HG02759 (cell line): ENCODE data around the gene DOCK9.

Experiments
- ATAC-seq: cut with Tn5 transposase; IDR thresholded peaks from one replicate; pipeline ENCODE4 v1.9.1; 2021; ENCODE audit warnings: mild to moderate bottlenecking, moderate library complexity; ENCODE audit not compliant: unreplicated experiment

Gene DOCK9

DNA sequence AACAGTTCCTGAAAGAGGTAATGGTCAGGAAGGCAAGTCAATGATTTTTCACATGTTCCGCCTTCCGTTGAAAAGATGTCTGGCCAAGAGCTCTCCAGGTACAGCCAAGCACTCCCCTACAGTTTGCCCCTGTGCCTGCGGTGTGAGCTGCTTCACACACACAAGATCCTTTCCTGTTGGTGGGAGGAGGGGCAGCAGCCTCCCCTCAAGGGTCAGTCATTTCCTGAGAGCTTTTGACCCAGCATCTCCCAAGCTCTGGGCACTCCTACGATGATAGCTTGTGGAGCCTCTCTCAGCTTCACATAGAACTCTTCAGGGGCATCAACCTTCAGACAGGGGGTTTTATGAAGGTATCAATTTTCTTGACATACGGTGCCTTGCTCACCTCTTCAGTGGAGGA is 86.9 kb downstream of the DOCK9 start:
- no peak for ATAC-seq

DNA sequence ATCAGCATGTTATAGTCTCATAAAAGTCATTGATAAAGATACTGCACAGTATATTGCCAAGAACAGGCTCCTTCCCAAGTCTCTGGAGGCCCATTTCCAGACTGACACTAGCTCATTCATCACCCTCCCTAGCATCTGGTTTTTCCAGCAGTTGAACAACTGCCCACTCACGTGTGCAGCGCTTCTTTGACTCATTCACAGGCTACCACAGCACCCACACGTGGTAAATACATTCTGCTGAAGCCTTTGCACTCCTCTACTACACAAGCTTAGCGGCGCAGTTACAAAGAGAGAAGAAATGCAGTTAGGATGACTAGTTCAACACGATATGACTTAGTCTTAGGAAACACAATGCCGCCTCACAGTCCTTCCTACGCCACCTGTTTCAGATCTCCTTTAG is 87.7 kb downstream of the DOCK9 start:
- no peak for ATAC-seq

DNA sequence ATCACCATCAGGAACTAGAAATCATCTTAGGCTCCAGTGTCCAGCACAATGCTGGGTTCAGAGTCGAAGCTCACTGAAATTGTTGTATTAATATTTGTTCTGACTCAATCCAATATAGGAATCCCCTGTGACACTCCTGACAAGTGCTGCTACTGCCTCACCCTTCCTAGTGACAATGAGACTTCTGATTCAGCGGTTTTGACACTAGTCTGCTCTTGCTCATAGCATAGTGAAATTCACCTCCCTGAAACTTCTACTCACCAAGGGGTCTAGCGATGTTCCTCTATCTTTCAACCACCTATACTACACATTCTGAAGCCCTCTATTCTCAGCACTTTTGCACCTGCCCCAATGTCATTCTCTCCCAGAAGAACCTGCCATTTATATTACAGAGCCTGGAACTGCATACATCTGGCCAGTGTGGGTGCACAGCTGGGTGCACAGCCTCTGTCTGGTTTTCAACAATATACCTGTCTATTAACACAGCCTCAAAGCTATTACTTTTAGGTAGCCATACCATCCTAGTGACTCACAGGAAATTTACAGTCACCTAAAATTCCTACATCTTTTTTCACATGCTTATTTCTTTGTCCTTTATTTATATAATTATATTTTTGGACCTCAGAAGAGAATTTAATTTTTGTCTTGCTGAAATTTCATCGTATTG is 88.3 kb downstream of the DOCK9 start:
- ATAC-seq: no peak

DNA sequence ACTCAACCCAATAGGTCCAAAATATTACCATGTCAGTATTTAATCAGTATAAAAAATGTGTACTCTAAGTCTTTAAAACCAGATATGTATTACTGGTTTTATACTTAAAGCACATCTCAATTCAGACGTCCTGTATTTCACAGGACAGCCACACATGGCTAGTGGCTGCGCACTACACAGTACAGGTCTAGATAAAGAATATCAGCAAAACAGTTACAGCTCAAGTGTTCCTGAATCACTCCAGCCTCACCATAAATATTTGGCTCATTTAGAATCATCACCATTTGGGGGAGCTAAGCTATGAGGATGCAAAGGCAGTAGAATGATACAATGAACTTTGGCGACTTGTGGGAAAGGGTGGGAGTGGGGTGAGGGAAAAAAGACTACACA is 89.0 kb downstream of the DOCK9 start:
- no peak for ATAC-seq

DNA sequence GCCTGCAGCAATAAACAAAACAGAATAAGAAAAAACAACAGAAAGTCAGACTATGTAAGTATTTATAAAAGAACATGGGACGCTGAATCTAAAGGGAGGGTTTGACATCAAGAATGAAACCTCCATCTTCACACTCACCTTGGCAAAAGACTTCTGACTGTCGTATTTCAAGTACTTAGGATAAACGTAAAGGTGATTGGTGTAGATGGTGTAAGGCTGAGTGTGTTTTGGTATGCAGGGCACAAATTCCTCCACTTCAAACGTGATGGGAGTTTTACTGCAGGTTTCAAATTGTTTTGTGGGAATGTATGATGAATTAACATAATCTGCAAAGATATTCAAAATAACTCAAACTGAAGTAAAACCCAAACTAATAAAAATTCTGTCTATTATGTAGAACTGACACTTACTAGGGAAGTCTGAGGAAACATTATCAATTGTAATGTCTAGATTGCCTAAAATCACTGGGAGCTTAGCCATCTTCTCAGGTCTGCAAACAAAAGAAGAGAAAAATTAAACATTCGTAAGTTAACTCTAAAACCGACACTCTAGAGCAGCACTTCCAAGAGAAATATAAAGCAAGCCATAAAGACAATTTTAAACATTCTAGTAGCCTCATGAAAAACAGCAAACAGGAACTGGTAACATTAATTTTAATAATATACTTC is 89.5 kb downstream of the DOCK9 start:
- ATAC-seq: no peak

DNA sequence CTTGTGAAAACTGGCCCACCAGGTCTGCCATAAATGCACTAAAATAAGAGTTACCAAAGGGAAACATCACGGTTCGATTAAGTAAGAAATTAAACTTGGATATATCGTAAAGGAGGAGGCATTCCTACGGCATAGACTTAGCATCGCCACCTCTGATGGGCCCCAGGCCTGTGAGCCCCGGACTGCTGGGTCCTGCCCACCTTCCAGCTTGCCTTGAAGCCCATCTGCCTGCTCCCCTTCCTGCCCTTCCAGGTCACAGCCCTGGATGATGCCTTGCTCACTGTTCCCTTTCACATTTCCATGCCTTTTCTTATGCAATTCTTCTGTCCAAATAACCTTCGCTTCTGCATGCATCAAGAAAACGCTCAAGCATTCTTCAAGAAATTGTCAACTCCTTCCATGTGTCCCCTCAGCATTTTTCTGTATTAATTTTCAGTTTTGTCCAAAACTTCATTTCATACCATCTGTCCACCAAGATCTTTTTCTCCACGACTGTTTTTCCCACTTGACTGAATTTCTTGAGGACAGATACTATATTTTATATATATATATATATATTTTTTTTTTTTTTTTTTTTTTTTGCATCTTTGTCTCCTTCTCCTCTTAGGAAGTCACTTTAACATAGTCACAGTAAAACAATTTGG is 91.2 kb downstream of the DOCK9 start:
- no peak for ATAC-seq

DNA sequence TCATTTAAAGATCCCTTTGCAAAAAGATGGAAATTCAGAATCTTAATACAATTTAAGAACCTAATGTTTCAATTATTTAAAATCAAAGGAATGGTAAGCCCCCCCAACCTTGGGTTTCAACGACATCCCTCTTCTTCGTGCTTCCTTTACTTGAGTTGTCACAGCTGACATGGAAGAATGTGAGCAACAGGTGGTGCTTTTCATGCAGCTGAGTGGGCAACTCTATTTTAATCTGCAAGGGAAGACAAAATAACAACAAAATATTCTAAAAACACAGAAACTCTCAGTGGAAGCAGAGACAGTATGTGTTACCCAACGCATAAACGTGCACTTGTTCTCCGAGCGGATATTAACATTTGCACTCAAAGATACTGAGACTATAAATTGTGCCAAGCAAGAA is 92.3 kb downstream of the DOCK9 start:
- ATAC-seq: no peak

DNA sequence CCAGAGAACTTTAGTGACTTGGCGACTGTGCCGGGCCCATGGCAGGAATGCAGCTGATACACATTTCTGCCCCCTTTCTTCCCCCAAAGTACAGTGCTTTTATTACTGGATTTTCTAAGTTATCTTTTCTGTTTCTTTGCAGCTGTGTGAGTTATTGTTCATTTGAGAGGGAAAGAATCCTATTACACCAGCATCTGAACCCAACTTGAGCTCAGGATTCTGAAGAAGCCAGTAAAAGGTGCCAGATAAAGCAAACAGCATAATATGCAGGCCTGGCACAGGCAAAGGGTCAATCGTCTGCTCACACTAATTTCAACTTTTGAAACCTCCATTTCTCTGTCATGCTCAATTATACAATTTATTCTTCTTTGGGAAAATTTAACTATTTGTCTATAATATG is 93.9 kb downstream of the DOCK9 start:
- ATAC-seq: no peak

DNA sequence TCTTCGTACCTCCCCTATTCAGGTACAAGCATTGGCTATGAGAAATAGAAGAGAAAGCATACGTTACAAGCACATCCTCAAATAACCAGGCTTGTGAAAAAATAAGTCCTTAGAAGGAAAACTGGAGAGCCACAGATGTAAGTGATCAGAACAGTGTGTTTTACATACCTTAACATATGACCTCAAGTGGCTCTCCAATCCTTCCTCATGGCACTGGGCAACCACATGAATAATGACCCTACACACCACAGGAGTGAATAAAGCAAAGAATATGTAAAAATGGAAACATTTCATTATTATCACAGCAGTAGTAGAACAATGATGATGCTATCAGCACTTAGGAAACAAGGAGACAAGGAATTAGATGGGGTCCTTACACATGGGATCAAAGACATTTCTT is 96.5 kb downstream of the DOCK9 start:
- no peak for ATAC-seq

DNA sequence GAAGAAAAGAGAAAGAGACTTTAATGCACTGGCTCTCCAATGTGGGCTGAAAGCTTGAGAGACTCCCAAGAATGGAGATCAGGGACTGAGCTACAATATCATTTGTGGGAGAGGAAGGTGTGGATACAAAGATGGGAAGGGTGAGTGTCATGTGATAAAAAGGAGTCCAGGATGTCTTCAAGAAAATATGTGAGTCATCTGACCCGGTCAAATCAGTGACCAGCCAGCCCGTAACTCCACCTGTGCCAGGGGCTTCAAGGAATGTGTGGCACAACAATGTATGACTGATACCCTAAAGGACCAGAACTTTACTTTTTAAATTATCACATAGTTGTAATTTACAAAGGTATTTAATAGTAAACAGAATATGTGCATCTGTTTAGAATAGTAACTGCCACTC is 97.2 kb downstream of the DOCK9 start:
- ATAC-seq: no peak

DNA sequence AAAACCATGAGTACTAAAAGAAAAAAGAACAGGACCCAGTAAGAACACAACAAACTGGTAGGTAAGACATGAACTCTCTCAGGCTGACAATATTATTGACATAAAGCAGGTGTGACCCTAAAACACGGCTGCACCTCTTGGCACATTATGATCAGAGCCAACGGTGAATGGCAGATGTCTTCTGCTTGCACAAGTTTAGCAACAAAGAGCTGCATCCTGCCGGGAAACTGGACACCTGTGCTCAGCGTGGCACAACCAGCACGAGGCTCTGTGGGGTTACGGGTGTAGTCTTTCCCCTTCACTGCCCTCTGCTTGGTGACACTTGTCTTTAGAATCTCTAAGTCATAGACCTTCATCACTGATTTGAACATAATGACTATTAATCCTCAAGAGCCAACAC is 97.9 kb downstream of the DOCK9 start:
- no peak for ATAC-seq

DNA sequence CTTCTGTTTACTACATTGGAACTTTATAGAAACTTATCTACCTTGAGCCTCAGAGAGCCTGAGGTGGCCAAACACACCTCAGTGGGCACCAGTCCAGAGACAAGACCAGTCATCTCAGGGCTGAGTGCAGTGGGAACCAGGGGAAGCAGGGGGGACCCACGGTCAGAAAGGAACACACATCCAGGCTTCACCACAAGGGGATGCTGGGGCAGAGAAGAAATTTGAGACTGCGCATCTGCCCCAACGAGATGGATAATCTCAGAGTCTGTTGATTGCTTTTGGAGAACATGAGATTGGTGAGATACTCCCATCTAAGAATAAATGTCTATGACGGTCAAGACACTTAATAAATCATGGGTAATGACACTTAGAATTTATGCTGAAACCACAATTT is 98.7 kb downstream of the DOCK9 start:
- no peak for ATAC-seq

DNA sequence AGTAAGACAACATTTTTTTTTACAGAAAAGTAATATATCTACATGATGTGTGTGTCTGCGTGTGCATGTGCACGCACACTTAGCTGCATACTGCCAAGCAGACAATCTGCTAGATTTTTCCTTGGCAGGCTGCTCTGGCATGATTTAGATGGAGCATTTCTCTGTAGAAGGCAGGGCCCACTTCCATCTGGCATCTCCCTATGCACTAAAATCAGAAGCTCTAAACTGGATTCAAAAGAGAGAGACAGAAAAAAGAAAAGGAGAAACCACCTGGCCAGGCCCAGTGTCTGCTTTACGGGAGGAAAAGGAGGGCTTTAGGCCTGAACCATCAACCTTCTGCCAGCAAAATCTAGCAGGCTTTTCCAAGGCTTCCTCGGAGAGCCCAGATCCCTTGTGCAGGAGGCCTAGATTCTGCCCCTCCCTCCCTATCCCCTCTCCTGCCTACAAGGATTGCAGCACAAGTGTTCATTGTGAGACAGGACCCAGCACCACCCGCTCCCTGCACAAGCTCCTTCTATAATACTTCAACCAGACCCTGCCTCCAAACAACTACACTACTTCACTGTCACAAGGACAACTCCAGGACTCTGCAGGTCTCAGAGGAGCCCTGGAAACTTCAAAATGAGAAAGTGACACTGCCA is 99.3 kb downstream of the DOCK9 start:
- no peak for ATAC-seq

DNA sequence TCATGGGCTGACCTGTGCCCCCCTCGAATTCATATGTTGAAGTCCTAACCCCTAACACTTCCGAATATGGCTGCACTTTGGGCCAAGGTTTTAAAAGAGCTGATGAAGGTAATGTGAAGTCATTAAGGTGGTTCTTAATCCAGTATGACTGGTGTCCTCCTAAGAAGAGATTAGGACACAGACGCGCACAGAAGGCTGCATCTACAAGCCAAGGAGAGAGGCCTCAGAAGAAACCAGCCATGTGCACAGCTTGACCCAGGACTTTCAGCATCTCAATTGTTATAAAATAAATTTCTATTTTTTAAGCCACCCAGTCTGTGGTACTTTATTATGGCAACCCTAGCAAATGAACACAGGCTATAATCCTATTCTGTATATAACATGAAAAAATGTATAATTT is 99.9 kb downstream of the DOCK9 start:
- ATAC-seq: no peak

DNA sequence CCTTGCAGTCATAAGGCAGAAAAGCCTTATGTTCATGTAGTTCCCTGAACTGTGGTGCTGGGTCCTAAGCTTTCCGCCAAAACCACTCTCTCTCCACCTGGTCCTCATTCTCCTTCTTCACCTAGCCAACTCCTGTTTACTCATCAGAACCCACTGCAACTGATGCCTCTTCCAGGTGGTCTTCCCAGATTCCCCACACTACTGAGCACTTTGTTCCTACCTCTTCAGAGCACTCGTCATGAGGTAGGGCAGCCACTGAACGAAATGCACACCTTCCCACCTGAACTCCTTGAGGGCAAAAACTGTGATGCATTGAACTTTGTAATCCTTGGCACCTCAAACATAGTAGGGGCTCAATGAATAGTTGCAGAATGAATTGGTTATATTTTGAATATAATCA is 100.4 kb downstream of the DOCK9 start:
- no peak for ATAC-seq

DNA sequence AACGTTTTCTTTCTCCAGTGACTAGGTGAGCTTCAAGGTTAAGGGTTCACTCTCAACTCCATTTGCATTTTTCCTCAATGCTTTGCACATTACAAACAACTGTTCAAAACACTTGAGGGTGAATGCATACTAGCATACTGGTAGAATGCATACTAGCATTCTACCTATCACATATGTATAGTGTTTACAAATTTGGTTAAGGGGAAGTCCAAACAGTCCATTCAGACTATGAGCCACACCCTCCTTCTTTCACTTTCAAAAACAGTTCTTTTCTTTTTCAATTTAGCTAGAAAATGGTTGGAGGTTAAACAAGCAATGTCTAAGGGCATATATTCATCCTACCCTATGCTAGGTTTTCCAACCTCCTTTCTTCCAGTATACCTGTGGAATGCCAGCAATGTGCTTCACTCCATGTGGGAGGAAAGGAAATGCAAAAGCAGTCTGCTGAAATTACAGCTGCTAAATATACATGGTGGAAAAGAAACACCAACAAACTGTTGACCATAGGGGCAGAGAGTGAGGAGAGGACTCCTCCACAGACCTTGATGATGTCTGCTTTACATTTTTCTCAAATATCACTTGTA is 102.6 kb downstream of the DOCK9 start:
- ATAC-seq: peak; percentile 82

DNA sequence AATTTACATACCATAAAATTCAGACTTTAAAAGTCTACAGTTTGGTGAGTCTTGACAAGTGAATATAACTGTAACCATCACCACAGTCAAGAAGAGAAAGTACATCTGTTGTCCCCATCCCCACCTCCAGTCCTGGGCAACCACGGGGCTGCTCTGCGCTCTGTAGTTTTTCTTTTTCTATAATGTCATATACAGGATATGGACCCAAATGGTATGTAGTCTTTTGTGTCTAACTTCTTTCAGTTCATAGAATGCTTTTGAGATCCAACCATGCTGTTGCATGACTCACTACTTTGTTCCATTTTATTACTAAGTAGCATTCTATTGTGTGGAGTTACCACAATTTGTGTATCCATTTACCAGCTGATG is 103.9 kb downstream of the DOCK9 start:
- ATAC-seq: no peak

DNA sequence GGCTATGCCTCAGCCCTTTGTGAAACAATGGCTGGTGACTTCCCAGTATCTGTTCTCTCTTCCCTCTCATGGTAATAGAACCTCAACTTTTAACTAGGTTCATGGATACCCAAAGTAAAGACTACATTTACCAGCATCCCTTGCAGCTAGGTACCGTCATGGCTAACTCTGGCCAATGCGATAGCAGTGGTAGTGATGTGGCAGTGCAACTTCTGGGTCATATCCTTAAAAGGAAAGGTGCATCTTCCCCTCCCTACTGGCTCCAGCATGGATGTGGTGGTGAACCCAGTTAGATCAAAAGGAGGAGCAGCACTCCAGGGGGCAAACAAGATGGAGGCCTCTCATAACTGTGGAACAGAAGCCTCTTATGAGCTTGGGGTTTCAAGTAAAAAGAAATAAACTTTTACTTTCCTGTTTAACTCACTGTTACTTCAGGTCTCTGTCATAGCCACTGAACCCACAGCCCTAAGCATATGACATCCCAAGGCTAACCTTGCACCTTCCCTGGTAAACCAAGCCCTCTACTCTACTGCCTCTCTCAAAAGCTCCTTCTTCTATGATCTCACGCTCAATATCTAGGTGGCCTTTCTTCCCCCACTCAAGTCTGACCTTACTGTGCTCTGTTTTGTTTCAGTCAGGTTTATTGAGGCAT is 104.4 kb downstream of the DOCK9 start:
- no peak for ATAC-seq

DNA sequence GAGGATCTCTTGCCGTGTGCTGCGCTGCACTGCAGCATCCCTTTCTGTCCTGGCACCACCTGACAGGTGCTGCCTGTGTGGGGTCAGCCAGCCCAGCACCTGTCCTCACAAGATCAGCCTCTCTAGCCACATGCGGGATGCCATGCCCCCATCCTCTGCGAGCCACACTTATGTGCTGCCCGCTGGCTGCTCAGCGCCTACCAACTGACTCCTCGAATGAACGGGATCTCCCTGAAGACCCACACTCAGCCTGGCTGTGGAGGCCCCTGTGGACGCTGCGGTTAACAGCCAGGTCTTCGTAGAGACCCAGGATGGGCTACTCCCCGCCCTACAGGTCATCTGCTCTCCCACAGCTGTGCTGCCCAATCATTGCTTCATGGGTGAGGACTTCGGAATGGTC is 106.1 kb downstream of the DOCK9 start:
- no peak for ATAC-seq

DNA sequence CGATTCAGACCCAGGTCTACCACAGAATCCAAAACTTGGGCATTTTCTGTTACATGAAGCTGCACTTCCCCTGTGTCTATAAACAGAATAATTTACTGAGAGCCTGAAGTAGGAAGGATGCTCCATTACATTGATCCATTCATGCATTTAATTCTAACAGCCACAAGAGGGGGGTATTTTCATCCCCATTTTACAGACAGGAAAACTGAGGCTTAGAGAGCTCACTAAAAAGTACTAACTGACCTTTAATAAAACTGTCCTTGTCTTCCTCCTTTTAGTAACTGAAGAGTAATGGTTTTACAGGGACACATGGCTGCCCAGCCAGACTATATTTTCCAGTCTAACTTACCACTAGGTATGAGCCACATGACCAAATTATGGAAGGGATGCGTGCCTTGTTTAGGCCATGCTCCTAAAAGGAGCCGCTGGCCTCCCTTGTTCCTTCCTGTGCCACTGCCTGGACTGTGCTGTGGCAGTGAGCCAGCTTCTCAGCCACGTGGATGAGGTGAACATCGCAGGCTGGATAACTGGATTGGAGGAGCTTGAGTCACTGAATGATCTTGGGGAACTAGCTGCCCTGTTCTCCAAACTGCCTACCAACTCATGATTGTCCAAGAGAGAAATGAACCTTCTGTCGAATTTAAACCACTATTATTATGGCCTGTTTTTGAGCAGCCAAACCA is 108.3 kb downstream of the DOCK9 start:
- ATAC-seq: no peak

DNA sequence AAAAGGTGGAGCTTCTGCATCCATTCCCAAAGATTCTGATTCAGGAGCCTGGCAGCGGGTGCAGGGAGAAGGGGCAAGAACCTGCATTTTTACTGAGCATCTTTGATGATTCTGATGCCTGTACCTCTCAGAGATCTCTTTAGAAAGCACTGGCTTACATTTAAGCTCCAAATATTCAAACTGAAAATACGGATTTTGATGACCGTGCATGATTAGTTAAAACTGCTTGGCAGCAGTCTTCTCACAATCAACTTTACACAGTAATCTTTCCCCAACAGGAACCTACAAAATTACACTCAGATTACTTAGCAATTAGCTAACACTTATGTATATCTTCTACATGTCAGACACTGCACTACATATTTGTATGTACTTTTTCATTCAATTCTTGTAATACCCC is 108.9 kb downstream of the DOCK9 start:
- no peak for ATAC-seq
